ENCODE data around the gene FZD4. TPM values are rescaled to one million over a fixed set of nuclear protein-coding genes. Genes with fewer than 3 reads are reported as not detected.

The FZD4 gene
- total RNA-seq, 4 donors from 2014 or later: 245 to 540 (median 326) TPM

DNA sequence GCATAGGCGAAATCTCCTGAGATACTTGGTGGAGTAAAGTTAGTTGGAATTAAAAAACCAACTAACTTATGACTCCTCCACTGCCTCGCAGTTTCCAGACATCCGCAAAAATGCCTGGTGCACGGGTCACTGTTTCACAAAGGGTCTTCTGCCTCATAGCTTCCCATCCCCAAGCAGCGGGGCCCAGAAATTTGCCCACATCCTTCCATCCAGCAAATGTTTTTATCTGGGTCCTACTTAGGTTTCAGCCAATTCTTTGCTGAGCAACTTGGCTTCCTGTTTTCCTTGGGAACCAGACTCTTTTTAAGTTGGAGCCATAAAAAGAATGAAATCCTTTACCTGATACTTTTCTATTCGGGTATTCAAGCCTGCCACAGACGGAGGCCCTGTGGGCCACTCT is 36.2 kb downstream of the FZD4 start:
- TF ChIP-seq, protein P1, sequence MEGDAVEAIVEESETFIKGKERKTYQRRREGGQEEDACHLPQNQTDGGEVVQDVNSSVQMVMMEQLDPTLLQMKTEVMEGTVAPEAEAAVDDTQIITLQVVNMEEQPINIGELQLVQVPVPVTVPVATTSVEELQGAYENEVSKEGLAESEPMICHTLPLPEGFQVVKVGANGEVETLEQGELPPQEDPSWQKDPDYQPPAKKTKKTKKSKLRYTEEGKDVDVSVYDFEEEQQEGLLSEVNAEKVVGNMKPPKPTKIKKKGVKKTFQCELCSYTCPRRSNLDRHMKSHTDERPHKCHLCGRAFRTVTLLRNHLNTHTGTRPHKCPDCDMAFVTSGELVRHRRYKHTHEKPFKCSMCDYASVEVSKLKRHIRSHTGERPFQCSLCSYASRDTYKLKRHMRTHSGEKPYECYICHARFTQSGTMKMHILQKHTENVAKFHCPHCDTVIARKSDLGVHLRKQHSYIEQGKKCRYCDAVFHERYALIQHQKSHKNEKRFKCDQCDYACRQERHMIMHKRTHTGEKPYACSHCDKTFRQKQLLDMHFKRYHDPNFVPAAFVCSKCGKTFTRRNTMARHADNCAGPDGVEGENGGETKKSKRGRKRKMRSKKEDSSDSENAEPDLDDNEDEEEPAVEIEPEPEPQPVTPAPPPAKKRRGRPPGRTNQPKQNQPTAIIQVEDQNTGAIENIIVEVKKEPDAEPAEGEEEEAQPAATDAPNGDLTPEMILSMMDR (IDR thresholded peaks at IDR 0.05; ENCODE audit: low read depth): no peak

DNA sequence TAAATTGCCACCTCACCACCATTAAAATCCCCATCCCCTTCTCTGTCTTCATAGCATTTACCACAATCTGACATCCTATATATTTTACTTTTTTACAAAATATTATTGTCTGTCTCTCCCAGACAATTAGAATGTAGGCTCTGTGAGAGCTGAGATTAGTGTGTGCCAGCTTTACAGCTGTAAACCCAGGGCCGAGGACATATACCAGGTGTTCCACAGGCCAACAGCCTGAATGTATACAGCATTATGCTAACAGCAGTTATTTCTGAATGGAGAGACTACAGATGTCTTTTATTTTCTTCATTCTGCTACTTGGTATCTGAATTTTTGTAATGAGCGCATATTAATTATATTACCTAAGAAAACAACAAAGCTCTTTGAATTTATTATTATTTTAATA is 36.7 kb downstream of the FZD4 start:
- TF ChIP-seq, protein P1 (IDR thresholded peaks at IDR 0.05; ENCODE audit: low read depth): no peak

DNA sequence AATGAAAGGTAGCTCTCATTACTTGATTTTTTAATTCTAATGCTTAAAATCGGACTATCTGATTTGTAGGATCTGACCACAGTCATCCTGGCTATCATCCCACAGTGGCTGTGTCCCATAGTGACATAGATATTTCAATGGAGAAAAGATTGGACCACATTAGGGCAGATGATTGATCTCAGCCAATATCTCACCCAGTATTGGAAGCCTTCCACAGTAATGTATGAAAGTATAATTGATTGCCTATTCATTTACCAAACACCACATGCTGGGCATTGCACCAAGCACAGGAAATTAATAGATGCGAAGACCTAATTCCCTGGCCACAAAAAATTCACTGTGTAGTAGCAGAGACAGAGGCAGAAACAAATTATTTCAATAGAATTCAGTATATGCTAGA is 37.6 kb downstream of the FZD4 start:
- TF ChIP-seq, protein P1 (IDR thresholded peaks at IDR 0.05; ENCODE audit: low read depth): no peak

DNA sequence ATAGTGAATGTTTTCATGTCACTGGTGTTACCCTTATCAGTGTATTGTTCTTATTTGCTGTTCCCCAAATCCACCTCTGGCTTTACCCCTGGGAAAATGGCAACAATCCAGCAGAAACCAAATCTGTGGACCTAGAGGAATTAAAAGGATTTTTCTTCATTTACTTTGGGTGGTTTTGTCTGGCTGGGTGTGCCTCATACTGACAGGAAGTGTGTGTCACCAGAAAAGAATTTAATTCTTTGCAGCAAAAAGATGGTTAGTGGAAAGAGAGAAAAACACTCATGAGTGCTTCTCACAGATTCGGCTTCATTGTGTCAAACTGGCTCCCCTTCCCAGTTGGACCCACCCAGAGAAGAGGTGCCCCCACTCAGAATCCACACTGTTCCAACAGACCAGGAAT is 38.9 kb downstream of the FZD4 start:
- TF ChIP-seq, protein P1 (IDR thresholded peaks at IDR 0.05; ENCODE audit: low read depth): no peak

DNA sequence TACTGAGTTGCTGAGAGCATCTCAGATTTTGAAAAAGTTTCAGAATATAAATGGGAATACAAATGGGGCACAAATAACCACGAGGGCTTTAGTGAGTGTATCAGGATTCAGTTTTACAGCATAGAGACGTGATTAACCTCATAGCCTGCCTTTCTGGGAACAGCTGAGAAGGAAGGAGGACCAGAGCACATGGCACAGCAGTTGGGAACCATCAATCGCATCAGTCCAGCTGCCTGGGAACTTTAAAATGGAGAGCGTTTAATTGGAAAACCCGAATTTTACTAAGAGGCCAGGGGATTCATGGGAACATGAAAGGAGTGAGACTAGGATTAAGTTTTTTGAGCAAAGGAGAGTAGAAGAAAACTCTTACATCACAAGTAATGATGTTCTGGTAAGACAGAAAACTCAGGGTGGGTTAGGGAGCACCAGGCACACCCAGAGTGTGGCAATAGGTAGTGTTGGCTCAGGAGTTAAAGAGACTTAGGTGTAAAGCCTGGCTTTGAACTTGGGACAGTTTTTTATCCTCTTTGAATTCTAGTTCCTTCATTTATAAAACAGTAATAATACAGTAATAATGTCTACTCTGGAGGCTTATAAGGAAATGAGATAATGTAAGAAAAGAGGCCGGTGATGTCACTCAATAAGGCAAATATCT is 40.2 kb downstream of the FZD4 start:
- TF ChIP-seq, protein P1 (IDR thresholded peaks at IDR 0.05; ENCODE audit: low read depth): no peak

DNA sequence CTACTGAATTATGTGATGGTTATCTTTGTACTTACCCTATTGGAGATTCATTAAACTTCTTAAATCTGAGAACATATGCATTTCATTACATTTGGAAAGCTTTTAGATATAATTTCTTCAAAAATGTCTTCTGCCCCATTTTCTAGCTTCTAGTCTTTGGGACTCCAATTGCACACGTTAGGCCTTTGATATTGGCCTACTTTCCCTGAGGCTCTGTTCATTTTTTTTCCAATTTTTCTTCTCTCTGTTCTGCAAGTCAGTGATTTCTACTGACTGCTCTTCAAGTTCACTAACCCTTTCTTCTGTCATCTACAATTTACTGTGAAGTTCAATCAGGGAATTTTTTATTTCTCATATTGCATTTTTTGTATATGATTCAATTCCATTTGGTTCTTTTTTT is 43.0 kb downstream of the FZD4 start:
- TF ChIP-seq, protein P1 (IDR thresholded peaks at IDR 0.05; ENCODE audit: low read depth): no peak

DNA sequence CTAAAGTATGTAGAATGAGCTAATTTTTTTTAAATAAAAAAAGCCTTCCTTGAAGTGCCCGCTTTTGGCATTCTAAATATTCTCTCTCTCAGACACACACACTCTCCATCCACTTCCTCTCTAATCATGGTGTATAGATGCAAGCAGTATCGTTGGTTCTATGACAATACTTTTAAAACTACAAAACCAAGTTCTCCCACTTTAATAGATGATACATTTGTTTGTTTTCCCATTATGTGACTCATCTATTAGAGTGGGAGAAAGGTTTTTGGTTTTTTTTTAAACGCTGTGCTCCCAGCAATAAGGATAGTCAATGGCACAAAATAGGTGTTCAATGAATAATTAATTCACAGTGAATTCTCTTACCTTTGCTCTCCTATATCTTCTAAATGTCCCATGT is 44.6 kb downstream of the FZD4 start:
- TF ChIP-seq, protein P1 (IDR thresholded peaks at IDR 0.05; ENCODE audit: low read depth): no peak
